Astrocyte of the cerebellum (primary cell): ENCODE results near the gene GALNT16.

ENCODE experiments used
- DNase-seq: peaks from one replicate; pipeline ENCODE4 v3.0.0-alpha.2; 2011; ENCODE audit warnings: low read depth
- H3K4me3 ChIP-seq: 2 replicates; pipeline ENCODE4 v1.5.1; 2011; ENCODE audit warnings: mild to moderate bottlenecking, low read depth, low read length, moderate library complexity
- in situ Hi-C: cut with HindIII; loops from 2 replicates; pipeline ENCODE4 v1.10.0; 2017; ENCODE audit warnings: low sequenced_read_pairs
- TF ChIP-seq, protein P1 (sequence below): IDR thresholded peaks from 2 replicates; pipeline ENCODE4 v1.5.1; 2012; ENCODE audit warnings: low read length, low read depth, moderate library complexity, mild to moderate bottlenecking; ENCODE audit errors: missing control alignments

The GALNT16 gene

DNA sequence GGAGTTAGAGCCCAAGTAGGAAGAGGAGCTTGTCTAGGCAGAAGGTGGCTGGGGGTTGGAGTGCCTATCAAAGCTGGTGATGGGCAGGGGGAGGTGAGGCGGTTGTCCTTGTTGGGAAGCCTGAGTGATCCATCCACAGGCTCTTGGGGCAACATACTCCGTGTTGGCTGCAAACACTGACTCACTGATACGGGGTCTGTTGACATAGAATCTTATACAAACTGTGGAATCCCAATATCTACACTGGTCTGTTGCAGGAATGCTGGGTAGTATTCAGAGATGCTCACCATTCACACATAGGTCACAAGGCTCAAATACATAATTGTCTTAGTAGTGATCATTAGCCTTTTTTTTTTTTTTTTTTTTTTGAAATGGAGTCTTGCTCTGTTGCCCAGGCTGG, 112.2 kb downstream of the GALNT16 start:
- DNase-seq, result no peak
- TF ChIP-seq, protein P1, sequence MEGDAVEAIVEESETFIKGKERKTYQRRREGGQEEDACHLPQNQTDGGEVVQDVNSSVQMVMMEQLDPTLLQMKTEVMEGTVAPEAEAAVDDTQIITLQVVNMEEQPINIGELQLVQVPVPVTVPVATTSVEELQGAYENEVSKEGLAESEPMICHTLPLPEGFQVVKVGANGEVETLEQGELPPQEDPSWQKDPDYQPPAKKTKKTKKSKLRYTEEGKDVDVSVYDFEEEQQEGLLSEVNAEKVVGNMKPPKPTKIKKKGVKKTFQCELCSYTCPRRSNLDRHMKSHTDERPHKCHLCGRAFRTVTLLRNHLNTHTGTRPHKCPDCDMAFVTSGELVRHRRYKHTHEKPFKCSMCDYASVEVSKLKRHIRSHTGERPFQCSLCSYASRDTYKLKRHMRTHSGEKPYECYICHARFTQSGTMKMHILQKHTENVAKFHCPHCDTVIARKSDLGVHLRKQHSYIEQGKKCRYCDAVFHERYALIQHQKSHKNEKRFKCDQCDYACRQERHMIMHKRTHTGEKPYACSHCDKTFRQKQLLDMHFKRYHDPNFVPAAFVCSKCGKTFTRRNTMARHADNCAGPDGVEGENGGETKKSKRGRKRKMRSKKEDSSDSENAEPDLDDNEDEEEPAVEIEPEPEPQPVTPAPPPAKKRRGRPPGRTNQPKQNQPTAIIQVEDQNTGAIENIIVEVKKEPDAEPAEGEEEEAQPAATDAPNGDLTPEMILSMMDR, result no peak
- in situ Hi-C loops, result no loop called here
- H3K4me3 ChIP-seq, result no peak overlapping the region

- in situ Hi-C loops, result no loop called here
- TF ChIP-seq, protein P1, result no peak
Observed at GRCh38 chr14:69373104-69373503, 113.1 kb downstream of the GALNT16 start.

GRCh38 chr14:69374235-69374634, 114.3 kb downstream of the GALNT16 start:
- H3K4me3 ChIP-seq, result no peak overlapping the region
- no peak for DNase-seq
- in situ Hi-C loops, result no loop called here
- TF ChIP-seq, protein P1, result no peak

More at GRCh38 chr14:69373104-69373503, 113.1 kb downstream of the GALNT16 start:
- DNase-seq, result no peak
- no peak overlapping the region for H3K4me3 ChIP-seq

DNA sequence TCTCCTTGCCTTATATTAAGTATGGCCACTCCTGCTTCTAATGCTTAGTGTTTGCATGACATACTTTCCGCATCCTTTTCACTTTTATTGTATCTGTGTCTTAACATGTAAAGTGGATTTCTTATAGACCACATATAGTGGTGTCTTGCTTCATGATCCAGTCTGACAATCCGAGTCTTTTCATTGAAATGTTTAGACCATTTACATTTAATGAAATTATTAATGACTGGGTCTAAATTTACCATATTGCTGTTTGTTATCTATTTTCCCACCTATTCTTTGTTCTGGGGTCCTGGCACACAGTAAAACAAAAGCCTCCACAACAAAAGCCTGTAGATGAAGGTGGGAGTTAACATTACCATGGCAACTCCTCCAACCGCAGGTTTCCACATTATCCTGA, 115.2 kb downstream of the GALNT16 start:
- H3K4me3 ChIP-seq, result no peak overlapping the region
- DNase-seq, result no peak
- TF ChIP-seq, protein P1, result no peak
- in situ Hi-C loops, result no loop called here

- in situ Hi-C loops, result no loop called here
- no peak for DNase-seq
- TF ChIP-seq, protein P1, result no peak
- no peak overlapping the region for H3K4me3 ChIP-seq
Observed at GRCh38 chr14:69375722-69376121, 115.8 kb downstream of the GALNT16 start.

DNA sequence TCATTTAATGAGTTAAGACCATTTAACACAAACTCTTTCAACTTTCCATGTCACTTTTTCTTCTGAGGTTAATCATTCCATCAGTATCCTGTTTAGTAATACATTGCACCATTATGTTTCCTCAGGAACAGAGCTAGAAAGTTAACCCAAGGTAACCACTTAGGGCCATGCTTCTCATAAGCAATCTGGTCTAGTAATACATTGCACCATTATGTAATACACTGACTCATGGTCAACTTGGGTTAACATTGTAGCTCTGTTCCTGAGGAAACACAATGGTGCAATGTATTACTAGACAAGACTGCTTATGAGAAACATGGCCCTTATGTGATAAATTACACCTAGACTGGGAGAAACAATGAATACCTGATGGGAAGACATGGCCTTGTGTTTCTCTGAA, 116.5 kb downstream of the GALNT16 start:
- no peak overlapping the region for H3K4me3 ChIP-seq

GRCh38 chr14:69378274-69378673, 118.3 kb downstream of the GALNT16 start:
- in situ Hi-C loops, result no loop called here
- no peak overlapping the region for H3K4me3 ChIP-seq
- no peak for DNase-seq
- TF ChIP-seq, protein P1, result no peak

More for the DNA sequence above, 116.5 kb downstream of the GALNT16 start:
- in situ Hi-C loops, result no loop called here
- TF ChIP-seq, protein P1, result no peak
- DNase-seq, result no peak
